GM23338 (cell line): ENCODE results near the gene SPEF1. TPM values are rescaled to one million over a fixed set of nuclear protein-coding genes. Genes with fewer than 3 reads are reported as not detected.

ENCODE experiments used
- ATAC-seq: fragments of 200-7000 bp; cut with Tn5 transposase; 3 replicates; pipeline ENCODE4 v1.9.1; 2020
- DNase-seq: peaks from one replicate; pipeline ENCODE4 v3.0.0-alpha.2; 2015; ENCODE audit warnings: low spot score
- H2AFZ ChIP-seq: fragments of 200-600 bp; sonication (generic); 2 replicates; pipeline ENCODE4 v1.8.0; 2016; ENCODE audit warnings: antibody characterized with exemption, mild to moderate bottlenecking, moderate library complexity
- H3F3A ChIP-seq: fragments of 200-600 bp; sonication (generic); replicated peaks from 2 replicates; pipeline ENCODE4 v1.8.0; 2017; ENCODE audit warnings: antibody characterized with exemption, mixed run types, low read depth
- H3K27ac ChIP-seq: fragments of 200-600 bp; sonication (generic); 2 replicates; pipeline ENCODE4 v1.6.1; 2016; ENCODE audit warnings: low read depth
- H3K27me3 ChIP-seq: fragments of 200-600 bp; sonication (generic); 2 replicates; pipeline ENCODE4 v1.8.0; 2016; ENCODE audit warnings: mild to moderate bottlenecking, mixed run types, moderate library complexity; ENCODE audit not compliant: insufficient read depth
- H3K36me3 ChIP-seq: fragments of 200-600 bp; sonication (generic); 2 replicates; pipeline ENCODE4 v1.8.0; 2016; ENCODE audit warnings: mild to moderate bottlenecking; ENCODE audit not compliant: insufficient read depth
- H3K4me1 ChIP-seq: fragments of 200-600 bp; sonication (generic); 2 replicates; pipeline ENCODE4 v1.8.0; 2016; ENCODE audit warnings: mild to moderate bottlenecking, moderate library complexity; ENCODE audit not compliant: insufficient read depth
- H3K4me2 ChIP-seq: fragments of 200-600 bp; sonication (generic); 2 replicates; pipeline ENCODE4 v1.7.1; 2017; ENCODE audit warnings: mixed run types
- H3K4me3 ChIP-seq: fragments of 200-600 bp; sonication (generic); 2 replicates; pipeline ENCODE4 v1.6.1; 2016; ENCODE audit warnings: mixed run types
- H3K79me2 ChIP-seq: fragments of 200-600 bp; sonication (generic); replicated peaks from 2 replicates; pipeline ENCODE4 v1.8.0; 2017; ENCODE audit warnings: mild to moderate bottlenecking; ENCODE audit not compliant: insufficient read depth
- H3K9me2 ChIP-seq: fragments of 200-600 bp; sonication (generic); 2 replicates; pipeline ENCODE4 v1.8.0; 2017; ENCODE audit not compliant: insufficient read depth
- H4K20me1 ChIP-seq: fragments of 200-600 bp; sonication (generic); replicated peaks from 2 replicates; pipeline ENCODE4 v1.8.0; 2017; ENCODE audit warnings: mild to moderate bottlenecking; ENCODE audit not compliant: insufficient read depth
- H3K27ac Mint-ChIP-seq: 2 replicates; pipeline ENCODE4 v1.8.0; 2020; ENCODE audit warnings: inconsistent platforms, mild to moderate bottlenecking, moderate library complexity, mixed read lengths
- H3K27me3 Mint-ChIP-seq: 3 replicates; pipeline ENCODE4 v1.8.0; 2022; ENCODE audit warnings: low read depth, mild to moderate bottlenecking, moderate library complexity, mixed read lengths, inconsistent platforms; ENCODE audit not compliant: insufficient read depth, poor library complexity
- H3K36me3 Mint-ChIP-seq: 3 replicates; pipeline ENCODE4 v1.8.0; 2021; ENCODE audit warnings: low read depth, mild to moderate bottlenecking, inconsistent platforms, moderate library complexity, mixed read lengths
- H3K4me1 Mint-ChIP-seq: 3 replicates; pipeline ENCODE4 v1.8.0; 2020; ENCODE audit warnings: mild to moderate bottlenecking, inconsistent platforms, mixed read lengths
- H3K4me3 Mint-ChIP-seq: 3 replicates; pipeline ENCODE4 v1.8.0; 2021; ENCODE audit warnings: moderate library complexity, mild to moderate bottlenecking, inconsistent platforms, mixed read lengths
- H3K9me3 Mint-ChIP-seq: 3 replicates; pipeline ENCODE4 v1.8.0; 2020; ENCODE audit warnings: moderate library complexity, mild to moderate bottlenecking, inconsistent platforms, mixed read lengths
- CTCF ChIP-seq, 2 experiments: fragments of 200-600 bp in 1 of 2; sonication (generic) in 1 of 2; conservative IDR thresholded peaks; 2 replicates each; pipeline versions ENCODE4 v1.5.1 to v1.6.1; 2016 to 2017; ENCODE audit warnings: antibody characterized with exemption in 2 of 2, low read depth in 2 of 2, mild to moderate bottlenecking in 2 of 2, moderate library complexity in 1 of 2
- NANOG ChIP-seq: IDR thresholded peaks from 2 replicates; pipeline ENCODE4 v1.6.1; 2016; ENCODE audit warnings: antibody characterized with exemption, borderline replicate concordance
- STAT1 ChIP-seq: IDR thresholded peaks from one replicate; pipeline ENCODE4 v1.6.1; 2016; ENCODE audit warnings: antibody characterized with exemption; ENCODE audit not compliant: unreplicated experiment
- polyA plus RNA-seq: library from polyadenylated mRNA; unstranded; fragments of >200 nt; fragmentation: Nextera tagmentation; extraction: Ambion mirVana; gene quantifications from 2 replicates; pipeline ENCODE4 v1.2.1, GENCODE V29; 2016
- total RNA-seq: library from RNA; depleted of rRNA; stranded (reverse); fragments of >200 nt; shearing (Covaris generic); gene quantifications from 2 replicates; pipeline ENCODE4 v1.2.3, GENCODE V29; 2014
- TF ChIP-seq, protein P1 (sequence below): fragments of 250-450 bp; sonication (Bioruptor Pico); IDR thresholded peaks from 2 replicates; pipeline ENCODE4 v1.5.0; 2020; ENCODE audit warnings: mild to moderate bottlenecking, moderate library complexity
- TF ChIP-seq, protein P2 (sequence below): IDR thresholded peaks from 2 replicates; pipeline ENCODE4 v1.6.1; 2016; ENCODE audit warnings: antibody characterized with exemption
- TF ChIP-seq, protein P3 (sequence below): IDR thresholded peaks from one replicate; pipeline ENCODE4 v1.6.1; 2018; ENCODE audit warnings: antibody characterized with exemption; ENCODE audit not compliant: unreplicated experiment

Gene SPEF1
- total and polyA plus RNA-seq, 2 experiments from 2014 or later: 0.68 to 0.69 TPM

- Histone ChIP-seq H4K20me1 (no peaks in the 10 kb centered on the region), H3K4me2 (no peak overlapping the region), H3K27me3 (no peaks in the 10 kb centered on the region), H2AFZ (no peak overlapping the region; the same call in 1 of the 2 replicates), H3K4me3 (no peak overlapping the region), H3K9me2 (no peaks in the 10 kb centered on the region), H3K4me1 (peaks cover 16% of the 10 kb centered on the region; the same call in 1 of the 2 replicates), H3K36me3 (no peaks in the 10 kb centered on the region), H3K27ac (no peak overlapping the region), H3F3A (no peaks in the 10 kb centered on the region; the same call in 1 of the 2 replicates), H3K79me2 (no peaks in the 10 kb centered on the region)
- no peak overlapping the region for H3K4me3 Mint-ChIP-seq
- no peak for ATAC-seq
- peaks cover 18% of the 10 kb centered on the region for H3K4me1 Mint-ChIP-seq
- no peak for DNase-seq
- H3K36me3 Mint-ChIP-seq: no peaks in the 10 kb centered on the region; the same call in 2 of the 3 replicates
- H3K27ac Mint-ChIP-seq: no peak overlapping the region
- no peaks in the 10 kb centered on the region; the same call in 2 of the 3 replicates for H3K9me3 Mint-ChIP-seq
- peaks cover 4% of the 10 kb centered on the region for H3K27me3 Mint-ChIP-seq
- TF ChIP-seq, protein P1, sequence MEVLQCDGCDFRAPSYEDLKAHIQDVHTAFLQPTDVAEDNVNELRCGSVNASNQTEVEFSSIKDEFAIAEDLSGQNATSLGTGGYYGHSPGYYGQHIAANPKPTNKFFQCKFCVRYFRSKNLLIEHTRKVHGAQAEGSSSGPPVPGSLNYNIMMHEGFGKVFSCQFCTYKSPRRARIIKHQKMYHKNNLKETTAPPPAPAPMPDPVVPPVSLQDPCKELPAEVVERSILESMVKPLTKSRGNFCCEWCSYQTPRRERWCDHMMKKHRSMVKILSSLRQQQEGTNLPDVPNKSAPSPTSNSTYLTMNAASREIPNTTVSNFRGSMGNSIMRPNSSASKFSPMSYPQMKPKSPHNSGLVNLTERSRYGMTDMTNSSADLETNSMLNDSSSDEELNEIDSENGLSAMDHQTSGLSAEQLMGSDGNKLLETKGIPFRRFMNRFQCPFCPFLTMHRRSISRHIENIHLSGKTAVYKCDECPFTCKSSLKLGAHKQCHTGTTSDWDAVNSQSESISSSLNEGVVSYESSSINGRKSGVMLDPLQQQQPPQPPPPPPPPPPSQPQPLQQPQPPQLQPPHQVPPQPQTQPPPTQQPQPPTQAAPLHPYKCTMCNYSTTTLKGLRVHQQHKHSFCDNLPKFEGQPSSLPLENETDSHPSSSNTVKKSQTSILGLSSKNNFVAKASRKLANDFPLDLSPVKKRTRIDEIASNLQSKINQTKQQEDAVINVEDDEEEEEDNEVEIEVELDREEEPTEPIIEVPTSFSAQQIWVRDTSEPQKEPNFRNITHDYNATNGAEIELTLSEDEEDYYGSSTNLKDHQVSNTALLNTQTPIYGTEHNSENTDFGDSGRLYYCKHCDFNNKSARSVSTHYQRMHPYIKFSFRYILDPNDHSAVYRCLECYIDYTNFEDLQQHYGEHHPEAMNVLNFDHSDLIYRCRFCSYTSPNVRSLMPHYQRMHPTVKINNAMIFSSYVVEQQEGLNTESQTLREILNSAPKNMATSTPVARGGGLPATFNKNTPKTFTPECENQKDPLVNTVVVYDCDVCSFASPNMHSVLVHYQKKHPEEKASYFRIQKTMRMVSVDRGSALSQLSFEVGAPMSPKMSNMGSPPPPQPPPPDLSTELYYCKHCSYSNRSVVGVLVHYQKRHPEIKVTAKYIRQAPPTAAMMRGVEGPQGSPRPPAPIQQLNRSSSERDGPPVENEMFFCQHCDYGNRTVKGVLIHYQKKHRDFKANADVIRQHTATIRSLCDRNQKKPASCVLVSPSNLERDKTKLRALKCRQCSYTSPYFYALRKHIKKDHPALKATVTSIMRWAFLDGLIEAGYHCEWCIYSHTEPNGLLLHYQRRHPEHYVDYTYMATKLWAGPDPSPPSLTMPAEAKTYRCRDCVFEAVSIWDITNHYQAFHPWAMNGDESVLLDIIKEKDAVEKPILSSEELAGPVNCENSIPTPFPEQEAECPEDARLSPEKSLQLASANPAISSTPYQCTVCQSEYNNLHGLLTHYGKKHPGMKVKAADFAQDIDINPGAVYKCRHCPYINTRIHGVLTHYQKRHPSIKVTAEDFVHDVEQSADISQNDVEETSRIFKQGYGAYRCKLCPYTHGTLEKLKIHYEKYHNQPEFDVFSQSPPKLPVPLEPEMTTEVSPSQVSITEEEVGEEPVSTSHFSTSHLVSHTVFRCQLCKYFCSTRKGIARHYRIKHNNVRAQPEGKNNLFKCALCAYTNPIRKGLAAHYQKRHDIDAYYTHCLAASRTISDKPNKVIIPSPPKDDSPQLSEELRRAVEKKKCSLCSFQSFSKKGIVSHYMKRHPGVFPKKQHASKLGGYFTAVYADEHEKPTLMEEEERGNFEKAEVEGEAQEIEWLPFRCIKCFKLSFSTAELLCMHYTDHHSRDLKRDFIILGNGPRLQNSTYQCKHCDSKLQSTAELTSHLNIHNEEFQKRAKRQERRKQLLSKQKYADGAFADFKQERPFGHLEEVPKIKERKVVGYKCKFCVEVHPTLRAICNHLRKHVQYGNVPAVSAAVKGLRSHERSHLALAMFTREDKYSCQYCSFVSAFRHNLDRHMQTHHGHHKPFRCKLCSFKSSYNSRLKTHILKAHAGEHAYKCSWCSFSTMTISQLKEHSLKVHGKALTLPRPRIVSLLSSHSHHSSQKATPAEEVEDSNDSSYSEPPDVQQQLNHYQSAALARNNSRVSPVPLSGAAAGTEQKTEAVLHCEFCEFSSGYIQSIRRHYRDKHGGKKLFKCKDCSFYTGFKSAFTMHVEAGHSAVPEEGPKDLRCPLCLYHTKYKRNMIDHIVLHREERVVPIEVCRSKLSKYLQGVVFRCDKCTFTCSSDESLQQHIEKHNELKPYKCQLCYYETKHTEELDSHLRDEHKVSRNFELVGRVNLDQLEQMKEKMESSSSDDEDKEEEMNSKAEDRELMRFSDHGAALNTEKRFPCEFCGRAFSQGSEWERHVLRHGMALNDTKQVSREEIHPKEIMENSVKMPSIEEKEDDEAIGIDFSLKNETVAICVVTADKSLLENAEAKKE (CRISPR knock-in tag): no peak
- TF ChIP-seq, protein P2, sequence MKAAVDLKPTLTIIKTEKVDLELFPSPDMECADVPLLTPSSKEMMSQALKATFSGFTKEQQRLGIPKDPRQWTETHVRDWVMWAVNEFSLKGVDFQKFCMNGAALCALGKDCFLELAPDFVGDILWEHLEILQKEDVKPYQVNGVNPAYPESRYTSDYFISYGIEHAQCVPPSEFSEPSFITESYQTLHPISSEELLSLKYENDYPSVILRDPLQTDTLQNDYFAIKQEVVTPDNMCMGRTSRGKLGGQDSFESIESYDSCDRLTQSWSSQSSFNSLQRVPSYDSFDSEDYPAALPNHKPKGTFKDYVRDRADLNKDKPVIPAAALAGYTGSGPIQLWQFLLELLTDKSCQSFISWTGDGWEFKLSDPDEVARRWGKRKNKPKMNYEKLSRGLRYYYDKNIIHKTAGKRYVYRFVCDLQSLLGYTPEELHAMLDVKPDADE: no peak
- TF ChIP-seq NANOG (no peak), STAT1 (no peak), CTCF (conservative IDR thresholded peaks at IDR 0.05; ENCODE audit: low read depth in 2 of 2) (no peak)
- TF ChIP-seq, protein P3, sequence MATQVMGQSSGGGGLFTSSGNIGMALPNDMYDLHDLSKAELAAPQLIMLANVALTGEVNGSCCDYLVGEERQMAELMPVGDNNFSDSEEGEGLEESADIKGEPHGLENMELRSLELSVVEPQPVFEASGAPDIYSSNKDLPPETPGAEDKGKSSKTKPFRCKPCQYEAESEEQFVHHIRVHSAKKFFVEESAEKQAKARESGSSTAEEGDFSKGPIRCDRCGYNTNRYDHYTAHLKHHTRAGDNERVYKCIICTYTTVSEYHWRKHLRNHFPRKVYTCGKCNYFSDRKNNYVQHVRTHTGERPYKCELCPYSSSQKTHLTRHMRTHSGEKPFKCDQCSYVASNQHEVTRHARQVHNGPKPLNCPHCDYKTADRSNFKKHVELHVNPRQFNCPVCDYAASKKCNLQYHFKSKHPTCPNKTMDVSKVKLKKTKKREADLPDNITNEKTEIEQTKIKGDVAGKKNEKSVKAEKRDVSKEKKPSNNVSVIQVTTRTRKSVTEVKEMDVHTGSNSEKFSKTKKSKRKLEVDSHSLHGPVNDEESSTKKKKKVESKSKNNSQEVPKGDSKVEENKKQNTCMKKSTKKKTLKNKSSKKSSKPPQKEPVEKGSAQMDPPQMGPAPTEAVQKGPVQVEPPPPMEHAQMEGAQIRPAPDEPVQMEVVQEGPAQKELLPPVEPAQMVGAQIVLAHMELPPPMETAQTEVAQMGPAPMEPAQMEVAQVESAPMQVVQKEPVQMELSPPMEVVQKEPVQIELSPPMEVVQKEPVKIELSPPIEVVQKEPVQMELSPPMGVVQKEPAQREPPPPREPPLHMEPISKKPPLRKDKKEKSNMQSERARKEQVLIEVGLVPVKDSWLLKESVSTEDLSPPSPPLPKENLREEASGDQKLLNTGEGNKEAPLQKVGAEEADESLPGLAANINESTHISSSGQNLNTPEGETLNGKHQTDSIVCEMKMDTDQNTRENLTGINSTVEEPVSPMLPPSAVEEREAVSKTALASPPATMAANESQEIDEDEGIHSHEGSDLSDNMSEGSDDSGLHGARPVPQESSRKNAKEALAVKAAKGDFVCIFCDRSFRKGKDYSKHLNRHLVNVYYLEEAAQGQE: no peak
These were observed 33.8 kb upstream of the SPEF1 start for GRCh38 chr20:3814928-3815495.
